ENCODE measurements around the gene NR1H4.

DNA sequence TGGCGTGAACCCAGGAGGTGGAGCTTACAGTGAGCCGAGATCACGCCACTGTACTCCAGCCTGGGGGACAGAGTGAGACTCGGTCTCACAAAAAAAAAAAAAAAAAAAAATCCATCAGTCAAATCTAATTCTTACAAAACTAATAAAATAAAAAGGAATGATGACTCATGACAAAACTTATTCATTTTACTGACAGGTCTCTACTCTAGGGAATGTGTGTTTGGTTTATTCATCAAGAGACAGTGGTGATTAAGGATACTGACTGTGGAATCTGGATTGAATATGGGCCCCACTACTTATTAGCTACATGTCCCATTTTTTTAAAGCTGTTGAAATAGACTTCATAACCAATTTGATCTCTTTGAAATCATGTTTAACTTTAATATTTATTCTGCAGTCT, 70.5 kb downstream of the NR1H4 start:
- TF ChIP-seq CTCF (IDR thresholded peaks at IDR 0.05; ENCODE audit: low read depth, low read length, missing input control): no peak
- no peak for TF ChIP-seq RXRA (IDR thresholded peaks at IDR 0.05)
- no peak for TF ChIP-seq TAF1 (conservative IDR thresholded peaks at IDR 0.05)
- TF ChIP-seq YY1 (IDR thresholded peaks at IDR 0.05): no peak
- TF ChIP-seq, protein P1, sequence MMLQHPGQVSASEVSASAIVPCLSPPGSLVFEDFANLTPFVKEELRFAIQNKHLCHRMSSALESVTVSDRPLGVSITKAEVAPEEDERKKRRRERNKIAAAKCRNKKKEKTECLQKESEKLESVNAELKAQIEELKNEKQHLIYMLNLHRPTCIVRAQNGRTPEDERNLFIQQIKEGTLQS (IDR thresholded peaks at IDR 0.05): no peak
- TF ChIP-seq JUND (IDR thresholded peaks at IDR 0.05): no peak
- TF ChIP-seq HNF4A (conservative IDR thresholded peaks at IDR 0.05): no peak
- no peak for TF ChIP-seq RAD21 (IDR thresholded peaks at IDR 0.05)
- TF ChIP-seq REST (IDR thresholded peaks at IDR 0.05): no peak
- no peak for TF ChIP-seq GABPA (IDR thresholded peaks at IDR 0.05 in 1 of 2, conservative IDR thresholded peaks at IDR 0.05 in 1 of 2)
- no peak for TF ChIP-seq FOXA2 (IDR thresholded peaks at IDR 0.05)
- TF ChIP-seq HNF4G (IDR thresholded peaks at IDR 0.05): no peak
- TF ChIP-seq, protein P2, sequence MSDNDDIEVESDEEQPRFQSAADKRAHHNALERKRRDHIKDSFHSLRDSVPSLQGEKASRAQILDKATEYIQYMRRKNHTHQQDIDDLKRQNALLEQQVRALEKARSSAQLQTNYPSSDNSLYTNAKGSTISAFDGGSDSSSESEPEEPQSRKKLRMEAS (IDR thresholded peaks at IDR 0.05): no peak
